Breast epithelium (tissue), 3 donors: ENCODE results near the gene FLG2.

Source experiments
- CTCF ChIP-seq, 3 donors: fragments of 450-650 bp; IDR thresholded peaks; one replicate each; pipeline ENCODE4 v1.5.1; 2016 to 2017; ENCODE audit warnings: antibody characterized with exemption in 3 of 3, mild to moderate bottlenecking in 3 of 3, moderate library complexity in 3 of 3
- POLR2A ChIP-seq: fragments of 450-650 bp; IDR thresholded peaks from one replicate; pipeline ENCODE4 v1.6.1; 2016; ENCODE audit warnings: antibody characterized with exemption, mild to moderate bottlenecking, moderate library complexity
- POLR2AphosphoS5 ChIP-seq, 3 donors: sonication (generic); formaldehyde crosslinking; IDR thresholded peaks; one replicate each; pipeline ENCODE4 v1.6.1; 2017; ENCODE audit warnings: antibody characterized with exemption in 3 of 3

GRCh38 chr1:152408664-152409063 is 48.9 kb upstream of the FLG2 start:
- TF ChIP-seq CTCF (IDR thresholded peaks at IDR 0.05), result no peak
- TF ChIP-seq POLR2AphosphoS5 (IDR thresholded peaks at IDR 0.05), result no peak
- TF ChIP-seq POLR2A, result no peak
